Measurements from ENCODE around the gene TLX2. TPM values are rescaled to one million over a fixed set of nuclear protein-coding genes. Genes with fewer than 3 reads are reported as not detected.
A peak's percentile ranks its signal among the peaks of the same experiment; 100 is the strongest.

Gene TLX2
- total RNA-seq, 1 donor from 2014 or later, result not detected

DNA sequence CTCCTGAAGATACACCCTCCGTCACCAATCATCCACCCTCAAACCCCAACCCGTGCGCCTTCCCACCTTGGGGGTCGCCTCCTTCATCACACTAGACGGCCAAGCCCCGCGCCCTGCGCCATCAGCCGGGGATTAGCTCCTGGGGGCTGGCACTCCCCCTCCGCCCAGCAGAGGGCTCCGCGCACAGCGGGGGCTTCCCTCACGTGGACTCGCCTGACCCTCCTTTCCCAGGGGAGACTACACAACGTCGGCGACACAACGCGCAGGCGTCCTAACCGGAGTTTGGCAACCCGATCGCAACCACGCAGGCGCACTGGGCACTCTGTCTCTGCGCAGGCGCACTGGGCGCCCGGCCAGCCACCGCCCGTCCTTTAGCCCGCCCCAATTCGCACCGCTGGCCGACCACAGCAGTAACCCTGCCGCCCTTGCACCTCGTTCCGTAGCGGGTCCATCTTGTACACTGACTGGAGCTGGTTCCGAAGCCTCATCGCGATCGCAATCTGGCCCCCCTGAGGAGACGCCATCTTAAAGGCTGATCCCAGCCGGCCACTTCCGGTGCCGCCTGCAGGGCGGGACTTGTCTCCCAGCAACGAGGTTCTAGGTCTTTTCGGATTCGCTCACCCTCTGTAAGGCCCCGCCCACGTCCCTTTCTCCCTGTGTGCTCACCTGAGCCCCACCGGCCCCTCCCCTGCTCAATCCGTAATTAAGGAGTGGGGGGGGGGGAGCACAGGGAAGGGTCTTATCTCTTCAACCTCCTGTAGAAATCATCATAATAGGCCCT lies 6.9 kb upstream of the TLX2 start, which contains the start of gene PCGF1:
TSS of gene PCGF1 (minus strand) at position 551 of the 781 bp plus-strand sequence. CDS start at position 524, 27 bp downstream.
- ATAC-seq (peak; percentile 94), DNase-seq (peak; percentile 100)
- intact Hi-C loops (cut with micrococcal nuclease), result no loop called here

DNA sequence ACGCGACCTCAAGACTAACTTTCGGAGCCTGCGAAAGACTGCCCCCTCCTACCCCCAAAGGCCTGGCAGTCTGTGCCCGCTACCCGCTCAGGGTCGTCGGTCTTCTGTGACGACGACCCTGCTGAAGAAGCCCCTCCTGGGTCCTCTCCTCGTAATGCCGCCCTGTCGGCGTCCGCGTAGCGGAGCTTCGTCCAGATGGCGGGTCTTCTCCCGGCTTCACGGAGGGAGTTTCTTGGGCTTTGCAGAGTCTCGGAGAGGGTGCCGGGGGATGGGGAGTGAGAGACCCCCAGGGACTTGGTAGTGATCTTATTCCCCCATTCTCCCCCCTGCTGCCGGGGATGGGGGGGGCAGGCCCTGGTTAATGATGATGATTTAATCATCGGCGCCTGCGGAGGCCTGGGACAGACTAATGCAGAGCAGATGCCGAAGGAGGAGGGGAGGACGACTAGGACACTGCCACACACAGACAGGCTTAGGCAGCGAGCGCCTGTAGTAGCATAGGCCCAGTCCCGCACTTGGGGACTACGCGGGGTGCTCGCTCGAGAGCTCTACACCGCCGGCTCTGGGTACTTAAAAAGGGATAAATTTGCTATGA lies 6.2 kb upstream of the TLX2 start:
- intact Hi-C loops (cut with micrococcal nuclease), result no loop called here
- ATAC-seq (peak; percentile 5), DNase-seq (no peak)

DNA sequence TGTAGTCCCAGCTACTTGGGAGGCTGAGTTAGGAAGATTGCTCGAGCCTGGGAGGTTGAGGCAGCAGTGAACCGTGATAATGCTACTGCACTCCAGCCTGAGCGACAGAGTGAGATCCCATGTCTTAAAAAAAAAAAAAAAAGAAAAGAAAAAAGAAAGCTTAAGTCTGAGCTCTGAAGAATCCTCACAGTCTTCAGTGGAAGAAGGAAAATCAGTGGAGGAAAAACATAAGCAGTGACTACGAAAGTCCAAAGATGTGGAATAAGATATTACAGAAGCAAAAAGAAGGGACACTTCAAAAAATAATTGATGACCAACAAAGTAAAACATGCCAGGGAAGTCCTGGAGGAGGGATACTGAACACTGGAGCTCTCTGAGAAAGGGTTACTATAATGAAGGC lies 4.0 kb upstream of the TLX2 start:
- intact Hi-C loops (cut with micrococcal nuclease), result no loop called here
- DNase-seq (no peak), ATAC-seq (no peak)

DNA sequence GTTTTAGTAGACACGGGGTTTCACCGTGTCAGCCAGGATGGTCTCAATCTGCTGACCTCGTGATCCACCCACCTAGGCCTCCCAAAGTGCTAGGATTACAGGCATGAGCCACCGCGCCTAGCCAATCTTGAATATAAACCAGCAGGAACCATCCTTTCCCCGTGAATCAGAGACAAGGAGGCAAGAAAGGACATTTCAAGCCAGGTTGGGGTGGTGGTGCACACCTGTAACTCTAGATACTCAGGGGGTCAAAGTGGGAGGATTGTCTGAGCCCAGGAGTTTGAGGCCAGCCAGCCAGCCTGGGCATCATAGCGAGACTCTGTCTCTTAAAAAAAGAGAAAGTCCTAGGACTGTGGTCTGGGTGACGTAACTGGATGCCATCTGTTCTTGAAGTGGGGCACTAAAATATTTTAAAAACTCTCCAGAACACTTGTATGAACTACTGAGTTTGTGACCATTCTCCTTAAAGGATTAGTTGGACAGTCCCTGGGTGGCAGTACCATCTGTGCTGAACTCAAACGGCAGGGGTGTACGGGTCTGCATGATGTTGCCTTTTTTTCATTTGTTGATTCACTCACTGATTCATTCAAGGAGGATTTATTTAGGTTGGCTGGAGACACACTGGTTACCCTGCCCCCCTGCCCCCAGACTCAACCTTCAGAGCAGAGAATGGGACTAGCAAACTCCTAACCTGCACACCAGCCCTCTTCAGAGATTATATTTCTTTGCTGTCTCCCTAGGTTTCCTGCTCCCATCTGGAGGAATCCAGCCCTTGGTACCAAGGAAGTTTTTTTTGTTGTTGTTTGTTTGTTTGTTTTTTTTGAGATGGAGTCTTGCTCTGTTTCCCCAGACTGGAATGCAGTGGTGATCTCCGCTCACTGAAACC lies 2.9 kb upstream of the TLX2 start:
- no peak for ATAC-seq
- intact Hi-C loops (cut with micrococcal nuclease), result no loop called here
- DNase-seq, result no peak

DNA sequence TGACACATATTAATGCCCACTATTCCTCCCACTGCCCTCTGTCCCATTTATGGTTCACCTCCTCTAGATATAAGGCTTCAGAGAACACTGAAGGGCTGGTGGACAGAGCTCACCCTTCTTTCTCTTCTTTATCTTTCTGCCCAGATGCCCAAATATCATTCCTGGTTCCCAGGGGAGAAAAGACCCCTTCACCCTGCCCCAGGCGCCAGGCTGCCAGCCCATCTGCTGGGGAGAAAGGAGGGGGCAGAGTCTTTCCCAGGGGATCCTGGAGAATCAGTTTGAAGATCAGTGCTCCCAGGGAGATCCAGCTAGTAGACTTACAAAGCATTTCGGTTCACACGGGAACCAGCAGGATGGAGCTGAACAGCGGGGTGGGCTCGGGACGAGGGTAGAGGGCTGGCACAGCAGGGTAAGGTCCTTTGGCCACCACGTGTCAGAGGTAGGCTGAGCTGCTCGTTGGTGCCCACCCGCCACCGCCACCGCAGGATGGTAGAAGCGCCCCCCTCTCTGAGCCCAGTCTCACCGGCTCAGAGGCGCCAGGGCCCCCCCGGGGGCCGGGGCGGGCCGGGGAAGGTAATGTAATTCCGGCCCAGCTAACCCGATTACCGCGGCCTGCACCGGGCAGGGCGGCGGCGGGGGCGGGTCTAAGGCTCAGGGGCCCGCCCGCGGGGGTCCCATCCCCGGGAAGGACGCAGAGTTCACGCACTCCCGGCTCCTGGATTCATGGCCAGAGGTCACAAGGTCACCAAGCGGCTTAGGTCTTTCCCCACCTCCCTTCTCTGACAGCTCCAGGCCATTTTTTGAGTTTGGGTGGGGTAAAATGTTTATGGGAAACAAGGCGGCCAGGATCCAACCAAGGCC lies 1.3 kb upstream of the TLX2 start:
- intact Hi-C loops (cut with micrococcal nuclease), result no loop called here
- ATAC-seq (no peak), DNase-seq (no peak)

DNA sequence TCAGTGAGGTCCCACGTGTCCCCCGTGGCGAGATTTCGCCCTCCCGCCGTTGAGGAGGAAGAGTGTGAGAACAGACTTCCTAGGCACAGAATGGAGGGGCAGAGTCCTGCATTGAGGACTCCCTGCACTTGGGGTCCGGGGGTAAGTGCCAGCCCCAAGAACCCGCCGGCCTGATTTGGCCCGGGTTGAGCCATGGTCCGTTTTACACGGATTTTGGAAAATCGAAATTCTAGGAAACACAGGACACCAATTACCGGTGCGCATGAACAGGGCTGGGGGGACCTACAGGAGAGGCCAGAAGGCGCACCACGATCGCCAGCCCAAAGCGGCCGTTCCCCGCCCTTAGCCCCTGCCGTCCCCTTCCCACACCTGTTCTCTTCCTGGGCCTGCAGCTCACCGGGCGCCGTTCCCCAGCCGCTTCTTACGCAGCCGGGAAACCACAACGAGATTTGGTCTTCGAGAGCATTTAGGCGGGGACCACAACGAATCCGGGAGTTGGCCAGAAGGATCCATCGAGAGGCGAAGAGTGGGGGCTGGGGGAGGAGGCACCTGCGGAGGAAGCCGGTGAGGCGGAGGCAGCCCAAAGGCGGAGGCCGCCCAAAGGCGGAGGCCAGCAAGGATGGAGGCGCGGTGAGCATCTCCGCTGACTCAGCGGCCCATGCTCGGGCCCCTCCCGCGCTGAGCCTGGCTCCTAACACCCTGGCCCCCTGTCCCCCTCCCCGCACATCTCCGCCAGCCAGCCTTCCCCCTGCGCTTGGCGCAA lies 464 bp upstream of the TLX2 start:
- ATAC-seq, result no peak
- intact Hi-C loops (cut with micrococcal nuclease), result no loop called here
- DNase-seq, result no peak

DNA sequence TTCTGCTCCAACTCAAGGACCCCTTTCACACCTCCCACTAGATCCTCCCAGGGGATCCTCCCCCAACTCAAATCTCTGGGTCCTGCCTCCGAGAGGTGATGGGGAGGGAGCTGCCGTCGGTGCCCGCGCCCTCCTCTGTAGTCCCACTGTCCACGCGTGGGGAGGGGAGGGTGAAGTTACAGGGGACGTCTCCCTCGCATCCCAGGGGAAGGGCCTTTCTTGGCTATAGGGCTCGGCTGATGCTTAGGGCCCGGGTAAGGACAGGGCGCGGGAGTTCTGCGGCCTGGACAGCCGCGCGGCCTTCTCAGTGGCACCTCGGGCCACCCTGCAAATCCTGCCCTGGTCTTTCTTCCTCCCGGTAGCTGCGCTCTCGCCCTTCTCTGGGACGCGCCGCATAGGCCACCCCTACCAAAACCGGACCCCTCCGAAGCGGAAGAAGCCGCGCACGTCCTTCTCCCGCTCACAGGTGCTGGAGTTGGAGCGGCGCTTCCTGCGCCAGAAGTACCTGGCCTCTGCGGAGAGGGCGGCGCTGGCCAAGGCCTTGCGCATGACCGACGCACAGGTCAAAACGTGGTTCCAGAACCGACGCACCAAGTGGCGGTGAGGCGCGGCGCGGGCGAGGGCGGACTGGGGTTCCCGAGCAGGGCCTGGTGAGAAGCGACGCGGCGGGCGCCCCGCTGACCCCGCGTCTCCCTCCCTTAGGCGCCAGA lies 1.2 kb downstream of the TLX2 start:
- intact Hi-C loops (cut with micrococcal nuclease), result no loop called here
- no peak for ATAC-seq
- DNase-seq, result no peak

DNA sequence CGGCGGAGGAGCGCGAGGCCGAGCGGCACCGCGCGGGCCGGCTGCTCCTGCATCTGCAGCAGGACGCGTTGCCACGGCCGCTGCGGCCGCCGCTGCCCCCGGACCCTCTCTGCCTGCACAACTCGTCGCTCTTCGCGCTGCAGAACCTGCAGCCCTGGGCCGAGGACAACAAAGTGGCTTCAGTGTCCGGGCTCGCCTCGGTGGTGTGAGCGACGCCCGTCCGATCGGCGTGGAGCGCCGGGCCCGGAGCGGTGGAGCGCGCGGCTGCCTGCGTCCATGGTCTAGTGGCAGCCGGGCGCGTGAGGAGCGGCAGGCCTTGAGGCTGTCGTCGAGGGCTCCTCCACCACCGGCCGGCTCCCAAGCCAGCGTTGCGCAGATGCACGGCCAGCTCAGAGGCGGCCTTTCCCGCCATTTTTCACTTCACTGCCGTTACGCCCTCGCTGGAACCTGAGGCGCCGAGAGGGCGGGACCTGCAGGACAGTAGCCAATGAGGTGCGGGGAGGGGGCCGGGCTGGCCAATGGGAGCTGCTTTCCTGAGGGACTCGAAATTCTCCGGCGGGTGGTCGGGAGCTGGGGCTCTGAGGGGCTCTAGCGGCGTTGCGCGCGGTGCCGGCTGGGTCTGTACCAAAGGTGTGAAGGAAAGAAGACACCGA lies 1.9 kb downstream of the TLX2 start:
- ATAC-seq (peak; percentile 85), DNase-seq (peak; percentile 82)
- intact Hi-C loops (cut with micrococcal nuclease), result no loop called here

DNA sequence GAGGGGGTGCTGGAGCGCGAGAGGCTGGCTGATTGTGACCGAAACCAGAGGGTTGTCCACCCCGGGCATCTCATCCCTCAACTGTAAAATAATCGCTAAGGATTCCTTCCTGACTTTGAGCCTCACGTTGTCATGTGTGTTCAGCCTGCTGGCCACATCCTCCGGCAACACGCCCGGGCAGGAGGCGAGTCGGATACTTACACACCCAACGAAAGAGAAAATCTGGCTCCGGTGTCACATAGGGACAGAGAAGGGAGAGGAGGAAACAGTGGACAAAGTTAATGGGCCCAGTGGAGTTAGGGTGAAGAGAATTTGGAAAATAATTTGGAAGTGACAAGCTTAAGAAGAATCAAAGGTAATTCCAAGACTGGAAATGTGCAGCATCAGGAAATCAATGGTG lies 2.4 kb downstream of the TLX2 start:
- no peak for DNase-seq
- no peak for ATAC-seq
- intact Hi-C loops (cut with micrococcal nuclease), result no loop called here

DNA sequence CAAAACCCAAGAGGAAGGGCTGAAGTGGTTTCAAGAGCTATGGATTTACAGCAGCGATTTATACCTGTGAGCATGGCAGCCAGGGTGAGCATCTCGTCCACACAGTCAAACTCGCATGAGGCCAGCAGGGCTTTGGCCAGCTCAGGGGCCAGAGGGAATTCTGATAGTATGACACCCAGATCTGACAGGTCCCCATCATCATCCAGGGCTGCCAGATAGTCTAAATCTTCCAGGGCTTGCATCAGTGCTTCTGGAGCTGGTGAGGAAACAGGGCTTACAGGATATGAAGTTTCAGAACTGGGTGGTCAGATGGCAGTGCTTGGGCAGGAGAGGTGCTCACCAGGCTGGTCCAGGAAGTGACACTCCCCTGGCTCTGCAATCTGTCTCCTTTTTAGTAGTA lies 8.3 kb downstream of the TLX2 start:
- intact Hi-C loops (cut with micrococcal nuclease), result no loop called here
- no peak for DNase-seq
- ATAC-seq, result no peak

DNA sequence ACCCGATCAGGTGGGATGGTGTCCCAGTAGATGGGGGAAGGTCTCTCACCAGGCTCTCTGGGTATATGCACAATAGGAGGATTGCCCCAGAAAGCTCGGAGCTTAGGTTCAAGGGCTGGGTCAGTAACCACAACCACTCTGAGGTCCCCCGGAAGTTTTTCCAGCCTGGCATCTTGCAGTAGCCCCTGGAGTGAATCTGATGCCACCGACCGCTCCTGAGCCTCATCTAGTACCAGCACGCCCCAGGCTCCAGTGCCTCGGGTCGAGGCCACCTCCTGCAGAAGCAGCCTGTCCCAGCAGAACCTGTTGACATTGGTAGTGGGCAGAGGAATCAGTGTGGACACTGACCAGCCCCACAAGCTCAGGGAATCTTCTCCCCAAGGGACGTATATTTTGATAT lies 9.8 kb downstream of the TLX2 start:
- ATAC-seq (no peak), DNase-seq (no peak)
- intact Hi-C loops (cut with micrococcal nuclease), result no loop called here

DNA sequence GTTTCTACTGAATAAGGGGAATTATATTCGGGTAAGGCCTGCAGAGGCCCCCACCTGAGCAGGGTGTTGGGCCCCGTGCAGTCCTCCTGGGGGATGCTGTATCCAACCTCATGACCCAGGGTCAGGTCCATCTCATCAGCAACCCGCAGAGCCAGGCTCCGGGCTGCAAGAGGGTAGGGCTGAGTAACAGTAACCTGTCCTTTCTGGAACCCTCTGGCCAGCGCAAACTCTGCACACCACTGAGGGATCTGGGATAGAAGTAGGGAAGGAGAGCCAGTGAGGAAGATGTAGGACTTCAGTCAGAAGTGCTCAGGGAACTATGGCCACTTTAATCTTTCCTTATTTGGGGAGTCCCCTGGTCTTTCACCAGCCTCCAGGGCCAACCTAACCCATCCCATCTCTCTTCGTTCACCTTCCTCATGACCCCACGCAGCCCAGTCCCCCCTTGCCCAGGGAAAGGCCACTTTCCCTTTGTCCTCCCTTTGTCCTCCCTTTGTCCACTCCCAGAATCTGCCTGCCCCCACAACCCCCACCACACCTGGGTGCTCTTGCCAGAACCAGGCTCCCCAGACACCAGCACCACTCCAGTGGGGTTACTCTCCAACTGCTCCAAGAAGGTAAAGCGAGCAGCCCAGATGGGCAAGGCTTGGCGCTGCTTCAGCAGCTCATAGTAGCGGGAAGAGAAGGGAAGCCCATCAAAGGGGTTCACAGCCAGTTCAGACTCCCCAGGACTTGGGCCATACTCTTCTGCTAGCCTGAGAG lies 10.9 kb downstream of the TLX2 start:
- intact Hi-C loops (cut with micrococcal nuclease), result no loop called here
- DNase-seq (no peak), ATAC-seq (no peak)

DNA sequence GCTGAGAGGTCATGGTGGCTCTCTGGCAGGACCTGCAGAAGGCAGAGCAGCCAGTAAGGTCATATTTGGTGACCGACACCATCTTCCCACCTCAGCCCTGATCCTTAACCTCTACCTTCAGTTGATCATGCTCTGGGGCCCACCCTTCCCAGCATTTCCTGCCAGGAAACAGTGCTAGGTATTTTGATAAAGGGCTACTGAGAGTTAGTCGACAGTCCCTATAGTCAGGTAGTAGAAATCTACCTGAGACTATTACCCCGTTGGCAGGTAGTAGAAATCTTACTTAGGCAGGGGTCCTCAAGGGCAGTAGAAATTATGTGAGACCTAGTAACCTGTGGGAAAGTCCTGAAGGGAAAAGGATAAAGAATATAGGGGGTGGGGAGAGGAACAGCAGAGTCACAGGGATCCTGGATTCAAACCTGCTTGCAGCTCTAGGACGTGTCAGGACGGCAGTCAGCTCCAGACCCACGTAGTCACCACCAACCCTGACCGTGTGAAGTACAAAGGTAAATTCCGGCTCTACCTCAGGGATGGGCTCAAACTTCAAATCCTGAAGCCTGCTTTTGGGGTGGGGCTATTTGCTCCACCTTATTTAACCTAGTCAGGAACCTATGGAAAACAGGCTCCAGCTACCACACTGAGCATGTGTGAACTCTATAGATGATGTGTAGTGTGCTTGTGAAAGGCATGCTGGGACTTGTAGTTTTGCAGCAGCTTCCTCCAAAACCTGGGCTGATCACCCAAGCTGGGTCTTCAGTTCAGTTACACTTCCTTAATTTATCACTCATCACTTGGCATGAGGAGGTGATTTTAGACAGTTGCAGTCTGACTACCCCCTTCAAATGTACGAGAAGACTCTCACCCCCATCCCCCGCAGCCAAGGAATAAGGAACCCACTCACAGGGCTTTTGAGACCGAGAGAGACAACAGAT lies 11.7 kb downstream of the TLX2 start, which contains the start of gene DQX1:
TSS of gene DQX1 (minus strand) at position 515 of the 932 bp plus-strand sequence. CDS start at position 13, 502 bp downstream.
- intact Hi-C loops (cut with micrococcal nuclease), result no loop called here
- ATAC-seq, result no peak

DNA sequence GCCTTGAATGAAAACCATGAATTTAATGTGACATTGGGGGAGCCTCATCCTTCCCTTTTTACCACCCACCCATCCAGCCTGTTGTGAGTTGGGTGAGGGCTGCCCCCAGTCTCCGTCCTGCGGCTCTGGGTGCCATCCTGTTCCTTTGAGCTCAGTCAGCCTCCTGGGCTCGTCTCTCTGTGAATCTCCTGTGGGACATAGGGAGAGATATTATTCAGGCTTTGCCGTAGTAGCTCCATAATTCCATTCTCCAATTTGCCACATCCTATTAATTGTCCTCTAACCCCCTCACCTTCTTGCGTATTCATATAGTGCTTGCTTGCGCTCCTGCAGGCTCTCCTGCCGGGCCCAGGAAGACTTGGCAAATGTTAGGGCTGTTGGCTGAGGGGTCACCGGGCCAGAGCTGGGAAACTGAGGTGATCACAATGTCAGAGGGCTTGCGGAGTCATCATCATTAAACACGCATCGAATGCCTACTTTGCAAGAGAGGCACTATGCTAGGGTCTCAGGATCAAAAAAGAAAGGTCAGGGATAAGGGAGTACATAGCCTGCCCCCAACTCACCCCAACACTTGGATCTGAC lies 12.5 kb downstream of the TLX2 start:
- intact Hi-C loops (cut with micrococcal nuclease), result no loop called here
- ATAC-seq, result no peak
- DNase-seq, result no peak

More for the DNA sequence above, 11.7 kb downstream of the TLX2 start, which contains the start of gene DQX1:
- DNase-seq, result no peak

DNA sequence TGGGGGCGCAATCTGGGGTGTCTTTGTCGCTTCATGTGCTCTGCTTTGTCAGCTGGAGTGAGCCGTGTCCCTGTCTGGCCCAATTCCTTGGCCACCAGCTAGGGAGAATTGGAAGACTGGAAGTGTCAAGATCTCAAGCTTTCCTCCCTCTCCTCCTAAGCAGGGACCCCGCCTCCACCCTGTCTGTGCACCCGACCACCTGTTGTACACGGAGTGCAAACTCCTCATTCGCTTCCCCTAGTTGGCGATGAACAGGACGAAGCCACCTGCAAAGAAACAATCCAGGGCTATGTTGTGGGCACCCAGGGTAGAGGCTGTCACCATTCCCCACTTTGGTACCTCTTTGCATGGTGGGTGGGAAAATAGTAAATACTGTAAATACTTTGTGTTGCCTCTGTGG lies 13.5 kb downstream of the TLX2 start:
- intact Hi-C loops (cut with micrococcal nuclease), result no loop called here
- no peak for ATAC-seq

More for the DNA sequence above, 13.5 kb downstream of the TLX2 start:
- no peak for DNase-seq

All from left ventricle myocardium superior (tissue), 1 donor.